Peyer's patch (tissue), 4 donors: Measurements from ENCODE around the gene PPP1CA.

Source experiments
- POLR2A ChIP-seq, 2 donors: fragments of 450-650 bp; IDR thresholded peaks; one replicate each; pipeline ENCODE4 v1.5.1; 2017; ENCODE audit warnings: antibody characterized with exemption in 2 of 2, mild to moderate bottlenecking in 2 of 2, moderate library complexity in 2 of 2
- TF ChIP-seq, protein P1 (sequence below), 6 experiments: fragments of 450-650 bp in 4 of 6; fragments of 200-600 bp in 2 of 6; sonication (generic) in 1 of 6; IDR thresholded peaks; one replicate each; pipeline ENCODE4 v1.5.1; 2017 to 2019; ENCODE audit warnings: antibody characterized with exemption in 6 of 6, mild to moderate bottlenecking in 3 of 6, moderate library complexity in 1 of 6

DNA sequence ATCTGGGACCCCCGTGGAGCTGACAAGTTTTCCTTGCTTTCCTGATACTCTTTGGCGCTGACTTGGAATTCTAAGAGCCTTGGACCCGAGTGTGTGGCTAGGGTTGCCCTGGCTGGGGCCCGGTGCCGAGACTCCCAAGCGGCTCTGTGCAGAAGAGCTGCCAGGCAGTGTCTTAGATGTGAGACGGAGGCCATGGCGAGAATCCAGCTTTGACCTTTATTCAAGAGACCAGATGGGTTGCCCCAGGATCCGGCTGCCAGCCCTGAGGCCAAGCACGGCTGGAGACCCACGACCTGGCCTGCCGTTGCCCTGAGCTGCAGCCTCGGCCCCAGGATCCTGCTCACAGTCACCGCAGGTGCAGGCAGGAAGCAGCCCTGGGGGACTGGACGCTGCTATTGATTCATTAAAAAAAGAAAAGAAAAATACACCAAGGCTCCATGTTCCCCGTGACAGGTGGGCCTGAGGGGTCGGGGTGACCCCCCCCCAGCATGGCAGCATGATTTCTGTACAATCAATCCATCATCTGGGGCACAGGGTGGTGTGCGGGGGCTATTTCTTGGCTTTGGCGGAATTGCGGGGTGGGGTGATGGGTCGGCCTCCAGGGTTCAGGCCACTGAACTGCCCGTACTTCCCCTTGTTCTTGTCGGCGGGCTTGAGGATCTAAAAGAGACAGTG, 3.5 kb downstream of the PPP1CA start:
- TF ChIP-seq, protein P1, sequence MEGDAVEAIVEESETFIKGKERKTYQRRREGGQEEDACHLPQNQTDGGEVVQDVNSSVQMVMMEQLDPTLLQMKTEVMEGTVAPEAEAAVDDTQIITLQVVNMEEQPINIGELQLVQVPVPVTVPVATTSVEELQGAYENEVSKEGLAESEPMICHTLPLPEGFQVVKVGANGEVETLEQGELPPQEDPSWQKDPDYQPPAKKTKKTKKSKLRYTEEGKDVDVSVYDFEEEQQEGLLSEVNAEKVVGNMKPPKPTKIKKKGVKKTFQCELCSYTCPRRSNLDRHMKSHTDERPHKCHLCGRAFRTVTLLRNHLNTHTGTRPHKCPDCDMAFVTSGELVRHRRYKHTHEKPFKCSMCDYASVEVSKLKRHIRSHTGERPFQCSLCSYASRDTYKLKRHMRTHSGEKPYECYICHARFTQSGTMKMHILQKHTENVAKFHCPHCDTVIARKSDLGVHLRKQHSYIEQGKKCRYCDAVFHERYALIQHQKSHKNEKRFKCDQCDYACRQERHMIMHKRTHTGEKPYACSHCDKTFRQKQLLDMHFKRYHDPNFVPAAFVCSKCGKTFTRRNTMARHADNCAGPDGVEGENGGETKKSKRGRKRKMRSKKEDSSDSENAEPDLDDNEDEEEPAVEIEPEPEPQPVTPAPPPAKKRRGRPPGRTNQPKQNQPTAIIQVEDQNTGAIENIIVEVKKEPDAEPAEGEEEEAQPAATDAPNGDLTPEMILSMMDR (IDR thresholded peaks at IDR 0.05): no peak
- TF ChIP-seq POLR2A (IDR thresholded peaks at IDR 0.05): no peak
